ENCODE measurements around the gene OR2G6.
"Not testable (repeated sequence)": the region's sequence is repeated elsewhere in the genome, so short reads cannot be mapped to it uniquely, and the experiment has no call there.

DNA sequence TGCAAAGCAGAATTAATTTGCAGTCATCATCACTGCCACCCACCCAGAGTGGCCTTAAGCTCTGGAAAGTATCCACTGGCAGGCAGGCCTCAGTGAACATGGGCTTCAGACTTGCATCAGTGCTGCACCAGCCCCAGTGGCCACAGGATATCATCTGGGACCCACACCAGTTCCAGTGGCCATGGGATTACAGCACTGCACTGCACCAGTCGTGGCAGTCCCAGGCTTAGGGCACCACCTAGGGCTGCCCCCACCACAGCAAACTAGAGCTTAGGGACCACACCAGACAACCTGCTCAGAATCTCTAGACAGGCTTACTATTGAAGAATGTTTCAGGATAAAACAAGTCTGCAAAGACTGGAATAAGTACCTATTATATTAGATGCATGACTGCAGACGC lies 39.5 kb downstream of the OR2G6 start:
- not testable (repeated sequence) for TF ChIP-seq GABPA (IDR thresholded peaks at IDR 0.05; ENCODE audit: low read depth); EP300 (IDR thresholded peaks at IDR 0.05; ENCODE audit: borderline replicate concordance in 1 of 2, low read depth in 1 of 2, low read length in 1 of 2); POLR2AphosphoS5 (IDR thresholded peaks at IDR 0.05; ENCODE audit: low read depth, low read length); EZH2phosphoT487 (IDR thresholded peaks at IDR 0.05; ENCODE audit: borderline replicate concordance, low read depth); GATA2 (CRISPR knock-in tag; IDR thresholded peaks at IDR 0.05); SIN3A (IDR thresholded peaks at IDR 0.05; ENCODE audit: borderline replicate concordance, low read depth, low read length); TAF1 (IDR thresholded peaks at IDR 0.05; ENCODE audit: borderline replicate concordance, low read depth, low read length)
- TF ChIP-seq, protein P1, sequence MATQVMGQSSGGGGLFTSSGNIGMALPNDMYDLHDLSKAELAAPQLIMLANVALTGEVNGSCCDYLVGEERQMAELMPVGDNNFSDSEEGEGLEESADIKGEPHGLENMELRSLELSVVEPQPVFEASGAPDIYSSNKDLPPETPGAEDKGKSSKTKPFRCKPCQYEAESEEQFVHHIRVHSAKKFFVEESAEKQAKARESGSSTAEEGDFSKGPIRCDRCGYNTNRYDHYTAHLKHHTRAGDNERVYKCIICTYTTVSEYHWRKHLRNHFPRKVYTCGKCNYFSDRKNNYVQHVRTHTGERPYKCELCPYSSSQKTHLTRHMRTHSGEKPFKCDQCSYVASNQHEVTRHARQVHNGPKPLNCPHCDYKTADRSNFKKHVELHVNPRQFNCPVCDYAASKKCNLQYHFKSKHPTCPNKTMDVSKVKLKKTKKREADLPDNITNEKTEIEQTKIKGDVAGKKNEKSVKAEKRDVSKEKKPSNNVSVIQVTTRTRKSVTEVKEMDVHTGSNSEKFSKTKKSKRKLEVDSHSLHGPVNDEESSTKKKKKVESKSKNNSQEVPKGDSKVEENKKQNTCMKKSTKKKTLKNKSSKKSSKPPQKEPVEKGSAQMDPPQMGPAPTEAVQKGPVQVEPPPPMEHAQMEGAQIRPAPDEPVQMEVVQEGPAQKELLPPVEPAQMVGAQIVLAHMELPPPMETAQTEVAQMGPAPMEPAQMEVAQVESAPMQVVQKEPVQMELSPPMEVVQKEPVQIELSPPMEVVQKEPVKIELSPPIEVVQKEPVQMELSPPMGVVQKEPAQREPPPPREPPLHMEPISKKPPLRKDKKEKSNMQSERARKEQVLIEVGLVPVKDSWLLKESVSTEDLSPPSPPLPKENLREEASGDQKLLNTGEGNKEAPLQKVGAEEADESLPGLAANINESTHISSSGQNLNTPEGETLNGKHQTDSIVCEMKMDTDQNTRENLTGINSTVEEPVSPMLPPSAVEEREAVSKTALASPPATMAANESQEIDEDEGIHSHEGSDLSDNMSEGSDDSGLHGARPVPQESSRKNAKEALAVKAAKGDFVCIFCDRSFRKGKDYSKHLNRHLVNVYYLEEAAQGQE (IDR thresholded peaks at IDR 0.05; ENCODE audit: low read depth, low read length): not testable (repeated sequence)
- TF ChIP-seq, protein P2, sequence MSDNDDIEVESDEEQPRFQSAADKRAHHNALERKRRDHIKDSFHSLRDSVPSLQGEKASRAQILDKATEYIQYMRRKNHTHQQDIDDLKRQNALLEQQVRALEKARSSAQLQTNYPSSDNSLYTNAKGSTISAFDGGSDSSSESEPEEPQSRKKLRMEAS (IDR thresholded peaks at IDR 0.05; ENCODE audit: low read depth): not testable (repeated sequence)
- TF ChIP-seq, protein P3, sequence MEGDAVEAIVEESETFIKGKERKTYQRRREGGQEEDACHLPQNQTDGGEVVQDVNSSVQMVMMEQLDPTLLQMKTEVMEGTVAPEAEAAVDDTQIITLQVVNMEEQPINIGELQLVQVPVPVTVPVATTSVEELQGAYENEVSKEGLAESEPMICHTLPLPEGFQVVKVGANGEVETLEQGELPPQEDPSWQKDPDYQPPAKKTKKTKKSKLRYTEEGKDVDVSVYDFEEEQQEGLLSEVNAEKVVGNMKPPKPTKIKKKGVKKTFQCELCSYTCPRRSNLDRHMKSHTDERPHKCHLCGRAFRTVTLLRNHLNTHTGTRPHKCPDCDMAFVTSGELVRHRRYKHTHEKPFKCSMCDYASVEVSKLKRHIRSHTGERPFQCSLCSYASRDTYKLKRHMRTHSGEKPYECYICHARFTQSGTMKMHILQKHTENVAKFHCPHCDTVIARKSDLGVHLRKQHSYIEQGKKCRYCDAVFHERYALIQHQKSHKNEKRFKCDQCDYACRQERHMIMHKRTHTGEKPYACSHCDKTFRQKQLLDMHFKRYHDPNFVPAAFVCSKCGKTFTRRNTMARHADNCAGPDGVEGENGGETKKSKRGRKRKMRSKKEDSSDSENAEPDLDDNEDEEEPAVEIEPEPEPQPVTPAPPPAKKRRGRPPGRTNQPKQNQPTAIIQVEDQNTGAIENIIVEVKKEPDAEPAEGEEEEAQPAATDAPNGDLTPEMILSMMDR (IDR thresholded peaks at IDR 0.05): not testable (repeated sequence)
- TF ChIP-seq, protein P4, sequence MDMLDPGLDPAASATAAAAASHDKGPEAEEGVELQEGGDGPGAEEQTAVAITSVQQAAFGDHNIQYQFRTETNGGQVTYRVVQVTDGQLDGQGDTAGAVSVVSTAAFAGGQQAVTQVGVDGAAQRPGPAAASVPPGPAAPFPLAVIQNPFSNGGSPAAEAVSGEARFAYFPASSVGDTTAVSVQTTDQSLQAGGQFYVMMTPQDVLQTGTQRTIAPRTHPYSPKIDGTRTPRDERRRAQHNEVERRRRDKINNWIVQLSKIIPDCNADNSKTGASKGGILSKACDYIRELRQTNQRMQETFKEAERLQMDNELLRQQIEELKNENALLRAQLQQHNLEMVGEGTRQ (IDR thresholded peaks at IDR 0.05; ENCODE audit: borderline replicate concordance, low read depth, low read length): not testable (repeated sequence)
